A549 (cell line): ENCODE measurements around the gene ATAD3A. TPM values are rescaled to one million over a fixed set of nuclear protein-coding genes. Genes with fewer than 3 reads are reported as not detected.
A peak's percentile ranks its signal among the peaks of the same experiment; 100 is the strongest.
"Not testable (repeated sequence)": the region's sequence is repeated elsewhere in the genome, so short reads cannot be mapped to it uniquely, and the experiment has no call there.

Source experiments
- ATAC-seq, 2 experiments: fragments of 200-7000 bp in 1 of 2; fragments of >200 bp in 1 of 2; cut with Nextera tagmentation in 1 of 2; cut with Tn5 transposase in 1 of 2; 3 replicates each; pipeline versions ENCODE4 v1.8.0 to v1.9.1; 2018 to 2020; ENCODE audit warnings: mild to moderate bottlenecking in 1 of 2, moderate library complexity in 1 of 2
- CTCF ChIA-PET: fragments of 300-600 bp; sonication (Branson Sonifier 250); formaldehyde crosslinking; extraction: SDS; loops from one replicate; lab custom pipeline; 2021; ENCODE audit warnings: antibody characterized with exemption, inconsistent platforms; lab: Yijun Ruan, JAX
- POLR2A ChIA-PET: fragments of 350-600 bp; formaldehyde crosslinking; extraction: SDS; loops from one replicate; lab custom pipeline; 2021; ENCODE audit warnings: antibody characterized with exemption, inconsistent platforms; lab: Yijun Ruan, JAX
- DNase-seq, 2 experiments: peaks; one replicate each; pipeline versions ENCODE4 v3.0.0 to v3.0.0-alpha.2; 2011 to 2016; ENCODE audit warnings: low read depth in 1 of 2, low spot score in 1 of 2
- FAIRE-seq: peaks from 2 replicates; lab custom pipeline; 2011; peaks lifted over from hg19 to GRCh38; lab: Jason Lieb, UNC
- H3K27ac ChIP-seq, 2 experiments: fragments of >200 bp; sonication (Bioruptor Twin); formaldehyde crosslinking; 3 replicates each; pipeline ENCODE4 v1.5.1; 2016 to 2017
- H3K4me1 ChIP-seq: fragments of >200 bp; sonication (Bioruptor Twin); formaldehyde crosslinking; 3 replicates; pipeline ENCODE4 v1.6.1; 2016
- H3K4me2 ChIP-seq: fragments of >200 bp; sonication (Bioruptor Twin); formaldehyde crosslinking; 3 replicates; pipeline ENCODE4 v1.6.1; 2016
- H3K4me3 ChIP-seq: fragments of >200 bp; sonication (Bioruptor Twin); formaldehyde crosslinking; 3 replicates; pipeline ENCODE4 v1.5.1; 2016
- H3K9me3 ChIP-seq: fragments of >200 bp; sonication (Bioruptor Twin); formaldehyde crosslinking; 3 replicates; pipeline ENCODE4 v1.6.1; 2016
- CHD2 ChIP-seq: fragments of 150-350 bp; IDR thresholded peaks from 2 replicates; pipeline ENCODE4 v1.6.1; 2014; ENCODE audit warnings: low read length; ENCODE audit not compliant: partially characterized antibody
- HDAC2 ChIP-seq: fragments of 200-600 bp; sonication (generic); IDR thresholded peaks from 2 replicates; pipeline ENCODE4 v1.6.1; 2016
- JUN ChIP-seq, 2 experiments: fragments of >200 bp; sonication (Bioruptor Twin); formaldehyde crosslinking; IDR thresholded peaks; 2 replicates in 1 of 2; 3 replicates in 1 of 2; pipeline ENCODE4 v1.6.1; 2016 to 2017
- NFE2L2 ChIP-seq: fragments of 150-350 bp; conservative IDR thresholded peaks from 2 replicates; pipeline ENCODE4 v1.6.1; 2014; ENCODE audit warnings: low read length
- PBX3 ChIP-seq: IDR thresholded peaks from 2 replicates; pipeline ENCODE4 v1.6.1; 2012
- RAD21 ChIP-seq, 2 experiments: fragments of >200 bp in 1 of 2; sonication (Bioruptor Twin) in 1 of 2; formaldehyde crosslinking in 1 of 2; IDR thresholded peaks in 1 of 2; conservative IDR thresholded peaks in 1 of 2; 2 replicates in 1 of 2; 3 replicates in 1 of 2; pipeline ENCODE4 v1.6.1; 2012 to 2018; ENCODE audit warnings: inconsistent platforms in 1 of 2
- REST ChIP-seq: fragments of 200-600 bp; sonication (generic); IDR thresholded peaks from 2 replicates; pipeline ENCODE4 v1.6.1; 2016; ENCODE audit warnings: antibody characterized with exemption, mild to moderate bottlenecking, moderate library complexity
- TFCP2L1 ChIP-seq: fragments of 250-450 bp; sonication (Bioruptor Pico); IDR thresholded peaks from 2 replicates; pipeline ENCODE4 v1.5.0; 2021; ENCODE audit warnings: mild to moderate bottlenecking
- ZFP36 ChIP-seq: fragments of 450-650 bp; IDR thresholded peaks from 2 replicates; pipeline ENCODE4 v1.6.1; 2014; ENCODE audit warnings: borderline replicate concordance; ENCODE audit not compliant: partially characterized antibody
- WGBS: methylation state at CpG from one replicate; pipeline ENCODE4 v1.1.6; 2017; ENCODE audit errors: missing lambda C conversion rate; 5-methylcytosine and 5-hydroxymethylcytosine counted together
- polyA plus RNA-seq, 4 experiments: library from polyadenylated mRNA; depleted of rRNA in 3 of 4; stranded (reverse); fragments of >200 nt; fragmentation: RNase III in 1 of 4; extraction: RNeasy Plus Mini Kit Qiagen cat#74134 plus additional on column Dnase treatment in 1 of 4; gene quantifications; 2 replicates in 3 of 4; 3 replicates in 1 of 4; pipeline ENCODE4 v1.2.3, GENCODE V29; 2011 to 2017
- TF ChIP-seq, protein P1 (sequence below): IDR thresholded peaks from 2 replicates; pipeline ENCODE4 v1.6.1; 2012
- TF ChIP-seq, protein P2 (sequence below): fragments of >200 bp; sonication (Bioruptor Twin); formaldehyde crosslinking; IDR thresholded peaks from 3 replicates; pipeline ENCODE4 v1.5.1; 2016

The ATAD3A gene
- polyA plus RNA-seq, 2 of the 4 experiments (the other 2 are of a cell fraction): 10.9 to 27.2 TPM

DNA sequence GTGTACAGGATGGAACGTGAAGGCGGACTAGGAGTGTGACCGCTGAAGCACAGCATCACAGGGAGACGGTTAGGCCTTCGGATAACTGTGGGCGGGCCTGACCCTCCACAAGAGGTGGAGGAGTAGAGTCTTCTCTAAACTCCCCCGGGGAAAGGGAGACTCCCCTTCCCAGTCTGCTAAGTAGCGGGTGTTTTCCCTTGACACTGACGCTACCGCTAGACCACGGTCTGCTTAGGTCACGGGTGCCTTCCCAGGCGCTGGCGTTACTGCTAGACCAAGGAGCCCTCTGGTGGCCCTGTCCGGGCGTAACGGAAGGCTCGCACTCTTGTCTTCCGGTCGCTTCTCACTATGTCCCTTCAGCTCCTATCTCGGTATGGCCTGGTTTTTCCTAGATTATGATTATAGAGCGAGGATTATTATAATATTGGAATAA, 6.6 kb upstream of the ATAD3A start:
- DNase-seq, FAIRE-seq, H3K4me1 ChIP-seq, H3K9me3 ChIP-seq: not testable (repeated sequence)
- ATAC-seq: peak; percentile 78 to 82
- CTCF ChIA-PET: interaction anchor here (0.6 to 11.5 kb wide), 19 partner anchors 10 to 157 kb away, joined by 3 to 162 read pairs (median 5); partner anchors contain the start of genes CCNL2 and MRPL20
- WGBS: 6% methylated on average over 12 of the region's 22 CpGs
- POLR2A ChIA-PET: interaction anchor here (1.2 to 1.6 kb wide), 2 partner anchors 106 to 130 kb away, joined by 4 to 5 read pairs; partner anchors contain the start of genes AURKAIP1 and CCNL2
- Histone ChIP-seq H3K4me2 (peak overlapping the region; percentile 74), H3K27ac (peak overlapping the region; percentile 38 to 61), H3K4me3 (peak overlapping the region; percentile 26; the same call in 1 of the 3 replicates)
- 0 out of 5 replicates have a peak, but pooled peaks of 1 of the 2 experiments have one; percentile 23 for TF ChIP-seq JUN (IDR thresholded peaks at IDR 0.05)
- 0 out of 5 replicates have a peak, but pooled peaks of 1 of the 2 experiments have one; percentile 24 for TF ChIP-seq RAD21 (conservative IDR thresholded peaks at IDR 0.05 in 1 of 2, IDR thresholded peaks at IDR 0.05 in 1 of 2)
- TF ChIP-seq, protein P1, sequence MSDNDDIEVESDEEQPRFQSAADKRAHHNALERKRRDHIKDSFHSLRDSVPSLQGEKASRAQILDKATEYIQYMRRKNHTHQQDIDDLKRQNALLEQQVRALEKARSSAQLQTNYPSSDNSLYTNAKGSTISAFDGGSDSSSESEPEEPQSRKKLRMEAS: 0 out of 2 replicates have a peak, but pooled peaks have one; percentile 10

DNA sequence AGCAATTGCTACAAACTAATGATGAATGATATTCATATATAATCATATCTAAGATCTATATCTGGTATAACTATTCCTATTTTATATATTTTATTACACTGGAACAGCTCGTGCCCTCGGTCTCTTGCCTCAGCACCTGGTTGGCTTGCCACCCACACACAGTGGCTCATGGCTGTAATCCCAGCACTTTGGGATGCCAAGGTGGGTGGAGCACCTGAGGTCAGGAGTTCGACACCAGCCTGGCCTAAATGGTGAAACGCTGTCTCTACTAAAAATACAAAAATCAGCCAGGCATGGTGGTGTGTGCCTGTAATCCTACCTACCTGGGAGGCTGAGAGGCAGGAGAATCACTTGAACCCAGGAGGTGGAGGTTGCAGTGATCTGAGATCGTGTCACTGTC, 6.2 kb upstream of the ATAD3A start:
- not testable (repeated sequence) for ATAC-seq, DNase-seq, H3K4me3 ChIP-seq, H3K4me1 ChIP-seq, FAIRE-seq, H3K9me3 ChIP-seq
- CTCF ChIA-PET: interaction anchor here (0.6 to 11.5 kb wide), 14 partner anchors 65 to 158 kb away, joined by 3 to 162 read pairs (median 4); partner anchors contain the start of genes CCNL2 and MRPL20
- Histone ChIP-seq H3K27ac (peak overlapping the region; percentile 38 to 61; a peak in 4 of 6 replicates), H3K4me2 (peak overlapping the region; percentile 74)
- POLR2A ChIA-PET: interaction anchor here (1.2 to 1.6 kb wide), 2 partner anchors 107 to 131 kb away, joined by 4 to 5 read pairs; partner anchors contain the start of genes AURKAIP1 and CCNL2
- 86% methylated on average over 5 of the region's 5 CpGs for WGBS

GRCh38 chr1:1507305-1507704, 4.7 kb upstream of the ATAD3A start:
- FAIRE-seq (no peak), ATAC-seq (no peak), DNase-seq (no peak)
- Histone ChIP-seq H3K4me2 (no peak overlapping the region), H3K4me3 (no peak overlapping the region), H3K4me1 (peaks cover 12% of the 10 kb centered on the region; the same call in 2 of the 3 replicates), H3K27ac (no peak overlapping the region), H3K9me3 (no peaks in the 10 kb centered on the region)
- CTCF ChIA-PET: interaction anchor here (0.6 to 11.5 kb wide), 4 partner anchors 9 to 105 kb away, joined by 3 to 162 read pairs (median 4); no protein-coding TSS in a partner anchor
- POLR2A ChIA-PET: no interaction called here
- WGBS: 94% methylated on average over 4 of the region's 4 CpGs
- no peak for TF ChIP-seq ZFP36
- no peak for TF ChIP-seq NFE2L2
- no peak for TF ChIP-seq REST
- TF ChIP-seq HDAC2: no peak
- TF ChIP-seq PBX3: no peak
- TF ChIP-seq TFCP2L1 (CRISPR knock-in tag): no peak
- TF ChIP-seq, protein P2, sequence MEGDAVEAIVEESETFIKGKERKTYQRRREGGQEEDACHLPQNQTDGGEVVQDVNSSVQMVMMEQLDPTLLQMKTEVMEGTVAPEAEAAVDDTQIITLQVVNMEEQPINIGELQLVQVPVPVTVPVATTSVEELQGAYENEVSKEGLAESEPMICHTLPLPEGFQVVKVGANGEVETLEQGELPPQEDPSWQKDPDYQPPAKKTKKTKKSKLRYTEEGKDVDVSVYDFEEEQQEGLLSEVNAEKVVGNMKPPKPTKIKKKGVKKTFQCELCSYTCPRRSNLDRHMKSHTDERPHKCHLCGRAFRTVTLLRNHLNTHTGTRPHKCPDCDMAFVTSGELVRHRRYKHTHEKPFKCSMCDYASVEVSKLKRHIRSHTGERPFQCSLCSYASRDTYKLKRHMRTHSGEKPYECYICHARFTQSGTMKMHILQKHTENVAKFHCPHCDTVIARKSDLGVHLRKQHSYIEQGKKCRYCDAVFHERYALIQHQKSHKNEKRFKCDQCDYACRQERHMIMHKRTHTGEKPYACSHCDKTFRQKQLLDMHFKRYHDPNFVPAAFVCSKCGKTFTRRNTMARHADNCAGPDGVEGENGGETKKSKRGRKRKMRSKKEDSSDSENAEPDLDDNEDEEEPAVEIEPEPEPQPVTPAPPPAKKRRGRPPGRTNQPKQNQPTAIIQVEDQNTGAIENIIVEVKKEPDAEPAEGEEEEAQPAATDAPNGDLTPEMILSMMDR: no peak
- no peak for TF ChIP-seq CHD2

GRCh38 chr1:1508775-1509464, 3.0 kb upstream of the ATAD3A start:
- DNase-seq, H3K27ac ChIP-seq, ATAC-seq, H3K4me3 ChIP-seq, H3K4me2 ChIP-seq, POLR2A ChIA-PET, H3K9me3 ChIP-seq, FAIRE-seq: not testable (repeated sequence)
- 93% methylated on average over 3 of the region's 34 CpGs for WGBS
- CTCF ChIA-PET: interaction anchor here (0.5 kb wide), 1 partner anchor 267 kb away, joined by 3 read pairs; no protein-coding TSS in a partner anchor
- peaks cover 12% of the 10 kb centered on the region; the same call in 2 of the 3 replicates for H3K4me1 ChIP-seq

GRCh38 chr1:1509465-1509850, 2.5 kb upstream of the ATAD3A start:
- WGBS: 93% methylated on average over 3 of the region's 21 CpGs

More at GRCh38 chr1:1509465-1509850, 2.5 kb upstream of the ATAD3A start:
- H3K9me3 ChIP-seq, H3K4me2 ChIP-seq, H3K4me3 ChIP-seq, H3K27ac ChIP-seq, DNase-seq, FAIRE-seq, ATAC-seq, POLR2A ChIA-PET: not testable (repeated sequence)
- H3K4me1 ChIP-seq: peaks cover 12% of the 10 kb centered on the region; the same call in 2 of the 3 replicates
- CTCF ChIA-PET: interaction anchor here (0.7 kb wide), 1 partner anchor 108 kb away, joined by 4 read pairs; no protein-coding TSS in a partner anchor
